GM12874 (cell line): ENCODE results near the gene LIN52.
A peak's percentile ranks its signal among the peaks of the same experiment; 100 is the strongest.

ENCODE experiments used
- TF ChIP-seq, protein P1 (sequence below): IDR thresholded peaks from 2 replicates; pipeline ENCODE4 v1.5.1; 2011; ENCODE audit warnings: low read depth, mild to moderate bottlenecking, control low read depth, low read length, moderate library complexity; ENCODE audit not compliant: insufficient read depth

Gene LIN52

DNA sequence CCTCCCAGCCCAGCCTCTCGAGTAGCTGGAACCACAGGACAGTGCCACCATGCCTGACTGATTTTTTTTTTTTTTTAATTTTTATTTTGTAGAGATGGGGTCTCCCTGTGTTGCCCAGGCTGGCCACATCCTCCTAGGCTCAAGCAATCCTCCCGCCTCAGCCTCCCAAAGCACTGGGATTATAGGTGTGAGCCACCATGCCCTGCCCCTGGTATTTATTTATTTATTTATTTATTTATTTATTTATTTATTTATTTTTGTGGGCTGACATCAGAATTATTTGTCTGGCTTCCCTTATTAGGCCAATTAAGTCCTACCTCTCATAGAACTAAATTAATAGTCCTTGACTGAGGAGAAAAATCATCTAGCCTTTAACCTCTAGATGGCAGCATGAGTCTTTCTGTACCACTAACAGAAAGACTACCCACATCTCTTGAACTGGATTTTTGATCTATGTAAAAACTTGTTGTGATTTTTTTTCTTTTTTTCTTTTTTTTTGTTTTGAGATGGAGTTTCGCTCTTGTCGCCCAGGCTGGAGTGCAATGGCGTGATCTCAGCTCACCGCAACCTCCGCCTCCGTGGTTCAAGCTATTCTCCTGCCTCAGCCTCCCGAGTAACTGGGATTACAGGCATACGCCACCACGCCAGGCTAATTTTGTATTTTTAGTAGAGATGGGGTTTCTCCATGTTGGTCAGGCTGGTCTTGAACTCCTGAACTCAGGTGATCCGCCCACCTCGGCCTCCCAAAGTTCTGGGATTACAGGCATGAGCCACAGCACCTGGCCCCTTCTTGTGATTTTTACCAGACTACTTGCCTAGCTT is 26.9 kb downstream of the LIN52 start:
- TF ChIP-seq, protein P1, sequence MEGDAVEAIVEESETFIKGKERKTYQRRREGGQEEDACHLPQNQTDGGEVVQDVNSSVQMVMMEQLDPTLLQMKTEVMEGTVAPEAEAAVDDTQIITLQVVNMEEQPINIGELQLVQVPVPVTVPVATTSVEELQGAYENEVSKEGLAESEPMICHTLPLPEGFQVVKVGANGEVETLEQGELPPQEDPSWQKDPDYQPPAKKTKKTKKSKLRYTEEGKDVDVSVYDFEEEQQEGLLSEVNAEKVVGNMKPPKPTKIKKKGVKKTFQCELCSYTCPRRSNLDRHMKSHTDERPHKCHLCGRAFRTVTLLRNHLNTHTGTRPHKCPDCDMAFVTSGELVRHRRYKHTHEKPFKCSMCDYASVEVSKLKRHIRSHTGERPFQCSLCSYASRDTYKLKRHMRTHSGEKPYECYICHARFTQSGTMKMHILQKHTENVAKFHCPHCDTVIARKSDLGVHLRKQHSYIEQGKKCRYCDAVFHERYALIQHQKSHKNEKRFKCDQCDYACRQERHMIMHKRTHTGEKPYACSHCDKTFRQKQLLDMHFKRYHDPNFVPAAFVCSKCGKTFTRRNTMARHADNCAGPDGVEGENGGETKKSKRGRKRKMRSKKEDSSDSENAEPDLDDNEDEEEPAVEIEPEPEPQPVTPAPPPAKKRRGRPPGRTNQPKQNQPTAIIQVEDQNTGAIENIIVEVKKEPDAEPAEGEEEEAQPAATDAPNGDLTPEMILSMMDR: peak; percentile 32; the same call in 1 of the 2 replicates

DNA sequence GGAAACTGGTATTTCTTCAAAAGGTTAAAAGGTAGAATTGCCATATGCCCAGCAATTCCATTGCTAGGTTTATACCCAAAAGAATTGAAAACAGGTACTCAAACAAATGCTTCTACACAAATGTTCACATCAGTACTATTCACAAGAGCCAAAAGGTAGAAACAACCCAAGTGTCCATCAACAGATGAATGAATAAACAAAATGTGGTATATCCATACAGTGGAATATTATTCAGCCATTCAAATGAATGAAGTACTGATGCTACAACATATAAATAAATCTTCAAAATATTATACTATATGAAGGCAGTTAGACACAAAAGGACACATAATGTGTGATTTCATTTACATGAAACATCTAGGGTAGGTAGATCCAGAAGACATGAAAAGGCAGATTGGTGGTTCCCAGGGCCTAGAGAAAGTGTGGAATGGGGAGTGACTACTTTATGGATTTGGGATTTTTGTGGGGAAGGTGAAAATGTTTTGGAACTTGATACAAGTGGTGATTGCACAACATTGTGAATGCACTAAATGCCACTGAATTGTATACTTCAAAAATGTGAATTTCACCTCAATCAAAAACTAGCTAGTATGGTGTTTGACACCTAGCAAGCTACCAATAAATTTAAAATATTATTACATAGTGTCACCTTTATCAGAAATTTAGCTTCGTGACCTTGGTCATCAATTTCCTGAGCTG is 41.7 kb downstream of the LIN52 start:
- TF ChIP-seq, protein P1: no peak

DNA sequence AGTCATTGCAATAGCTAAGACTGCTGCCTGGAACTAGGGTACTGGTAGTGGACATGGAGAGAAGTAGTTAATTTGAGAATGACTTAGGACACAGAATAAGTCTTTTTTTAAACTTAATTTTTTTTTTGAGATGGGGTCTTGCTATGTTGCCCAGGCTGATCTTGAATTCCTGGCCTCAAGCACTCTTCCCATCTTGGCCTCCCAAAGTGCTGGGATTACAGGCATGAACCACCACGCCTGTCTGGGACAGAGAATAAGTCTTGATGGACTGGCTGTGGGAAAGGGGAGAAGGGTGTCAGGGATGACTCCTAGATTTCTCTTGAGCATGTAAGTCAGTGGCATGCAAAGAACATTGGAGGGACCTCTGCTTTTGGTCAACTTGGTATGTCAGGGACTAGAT is 42.9 kb downstream of the LIN52 start:
- TF ChIP-seq, protein P1: no peak

DNA sequence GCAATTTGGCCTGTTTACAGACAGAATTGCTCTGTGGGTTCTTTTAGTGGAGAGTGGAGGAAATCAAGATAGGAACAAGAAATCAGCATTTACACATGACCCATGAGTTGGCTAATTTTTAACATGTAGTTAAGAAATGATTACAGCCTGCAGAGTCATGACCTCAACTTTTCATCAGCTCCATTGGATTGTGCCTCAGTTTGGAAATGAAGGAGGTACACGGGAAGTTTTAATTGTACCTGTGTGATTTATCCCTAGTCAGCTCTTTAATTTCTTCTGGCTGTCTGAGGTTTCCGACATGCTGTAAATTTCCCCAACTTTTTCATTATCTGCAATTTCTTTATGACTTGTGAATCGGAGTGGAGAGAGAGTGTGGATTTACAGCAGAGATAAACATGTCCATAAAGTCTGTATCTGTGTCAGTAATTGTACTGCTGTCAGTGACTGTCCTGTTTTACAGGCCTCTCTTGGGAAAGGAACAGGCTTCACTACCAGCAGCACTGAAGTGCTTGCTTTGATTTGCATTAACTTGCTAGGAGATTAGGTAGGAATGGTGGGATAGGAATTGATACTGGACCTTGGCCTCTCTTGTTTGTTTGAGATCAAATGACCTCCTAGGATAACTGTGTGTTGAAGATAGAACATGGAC is 49.2 kb downstream of the LIN52 start:
- TF ChIP-seq, protein P1: no peak

DNA sequence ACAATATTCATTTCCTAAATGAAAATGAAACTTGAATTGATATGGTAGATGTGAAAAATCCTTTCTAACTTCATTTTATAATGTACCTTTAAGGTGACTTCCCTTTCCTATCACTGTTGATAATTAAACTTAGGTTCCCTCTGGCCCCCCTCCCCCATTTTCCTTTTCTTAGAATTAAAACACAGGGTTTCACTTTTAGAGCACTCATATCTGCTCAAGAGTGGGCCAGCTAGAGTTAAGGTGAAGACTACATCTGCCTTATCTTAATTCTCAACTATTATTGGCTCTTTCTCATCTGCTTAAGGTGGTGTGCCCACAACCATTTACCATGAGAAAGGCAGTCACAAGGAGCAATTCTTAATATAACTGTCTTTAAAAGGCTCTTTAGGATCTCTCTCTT is 49.7 kb downstream of the LIN52 start:
- TF ChIP-seq, protein P1: no peak

DNA sequence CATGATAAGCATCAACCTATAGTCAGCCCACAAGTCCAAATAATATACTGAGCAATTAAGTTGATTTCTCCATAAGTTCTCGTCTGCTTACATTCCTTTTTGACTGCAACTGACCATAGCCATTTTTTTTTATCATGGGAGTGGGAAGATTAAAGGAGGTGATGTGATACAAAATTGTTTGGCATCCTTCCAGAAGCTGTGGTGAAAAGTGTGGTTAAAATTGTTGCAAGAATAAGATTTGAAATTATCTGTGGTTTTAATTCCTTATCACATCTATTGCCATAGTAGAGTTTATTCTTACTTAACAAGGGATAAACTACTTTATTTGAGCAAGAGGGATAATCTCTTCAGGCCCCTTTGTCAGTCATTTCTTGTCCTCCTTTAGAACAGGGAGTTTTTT is 50.7 kb downstream of the LIN52 start:
- TF ChIP-seq, protein P1: no peak

DNA sequence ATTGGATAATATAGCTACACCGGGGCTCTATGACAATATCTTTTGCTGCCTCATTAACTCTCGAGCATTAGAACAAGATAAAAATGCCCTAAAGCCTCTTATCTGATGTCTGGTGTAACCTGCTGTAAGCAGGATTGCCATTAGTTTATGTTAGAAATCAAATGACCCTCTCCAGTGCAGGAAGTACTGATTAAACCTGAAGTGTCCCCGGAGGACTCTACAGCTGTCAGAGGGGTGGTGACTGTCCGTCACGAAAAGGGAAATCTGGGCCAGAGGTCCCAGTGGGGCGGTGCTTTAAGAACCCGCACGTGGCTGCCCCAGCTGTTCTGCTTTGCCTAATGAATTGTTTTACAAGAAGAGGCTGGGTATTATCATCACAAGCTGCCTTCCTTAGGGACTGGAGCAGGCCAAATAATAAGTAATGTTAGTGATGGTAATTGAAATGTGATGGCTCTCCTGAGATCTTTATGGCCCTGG is 55.7 kb downstream of the LIN52 start:
- TF ChIP-seq, protein P1: no peak
